H54 (cell line): ENCODE data around the gene NCBP2L.
"Not testable (repeated sequence)": the region's sequence is repeated elsewhere in the genome, so short reads cannot be mapped to it uniquely, and the experiment has no call there.

Experiments used
- DNase-seq: peaks from one replicate; pipeline ENCODE4 v3.0.0; 2011; ENCODE audit warnings: low spot score, mixed read lengths; ENCODE audit not compliant: insufficient read length
- FAIRE-seq: peaks from 3 replicates; lab custom pipeline; 2011; peaks lifted over from hg19 to GRCh38; lab: Jason Lieb, UNC
- POLR2A ChIP-seq: IDR thresholded peaks from 2 replicates; pipeline ENCODE4 v1.6.1; 2011; ENCODE audit warnings: low read depth, mild to moderate bottlenecking, low read length

The NCBP2L gene

DNA sequence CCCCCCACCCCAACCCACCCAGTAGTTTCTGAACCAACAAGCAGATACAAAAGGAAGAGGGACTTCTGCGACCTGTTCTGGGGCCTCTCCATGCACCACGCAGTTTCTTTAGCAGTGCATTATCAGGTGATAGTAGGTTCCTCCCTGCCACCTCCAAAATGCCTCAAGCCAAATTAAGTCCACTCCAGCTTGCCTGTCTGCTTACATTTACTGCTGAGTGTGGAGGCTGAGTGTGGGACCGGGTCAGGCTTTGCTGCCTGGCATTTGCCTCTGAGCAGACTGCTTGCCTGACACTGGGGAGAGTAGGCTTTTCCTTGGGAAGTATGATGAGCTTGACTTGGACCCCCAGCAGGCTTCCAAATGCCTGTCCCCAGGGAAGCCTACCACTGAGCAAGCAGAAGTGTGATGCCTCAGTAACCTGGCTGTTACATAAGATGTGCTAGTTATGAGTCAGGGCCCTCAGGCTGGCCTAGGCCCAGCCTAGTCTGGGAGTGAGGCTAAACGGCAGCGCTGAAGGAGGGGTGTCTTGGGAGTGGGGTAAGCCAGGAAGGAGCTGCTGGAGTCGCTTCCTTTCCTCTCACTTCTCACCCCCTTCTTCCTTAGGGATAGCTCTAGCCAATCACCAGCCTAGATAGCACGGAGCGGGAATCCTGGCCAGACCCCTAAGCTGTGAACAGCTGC, 10.9 kb upstream of the NCBP2L start:
- no peak for FAIRE-seq
- no peak for DNase-seq
- no peak for TF ChIP-seq POLR2A

DNA sequence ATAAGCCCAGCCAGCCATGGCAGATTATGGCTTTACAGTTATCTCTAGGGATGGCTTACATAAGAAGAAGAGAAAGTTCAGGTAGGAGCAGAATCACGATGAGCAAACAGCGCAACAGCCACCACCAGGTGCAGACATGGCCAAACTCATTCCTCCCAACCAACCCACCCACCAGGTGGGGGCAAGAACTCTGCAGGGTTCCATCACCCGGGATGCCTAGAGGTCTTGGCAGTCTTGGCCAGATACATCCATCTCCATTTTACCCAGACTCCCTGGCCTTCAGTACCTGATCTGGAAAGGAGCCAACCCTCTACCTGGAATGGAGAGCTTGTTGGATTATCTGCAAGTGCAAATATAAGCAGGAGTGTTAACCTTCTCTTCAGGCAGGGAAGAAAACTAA, 9.5 kb upstream of the NCBP2L start:
- FAIRE-seq = no peak
- TF ChIP-seq POLR2A = no peak
- no peak for DNase-seq

DNA sequence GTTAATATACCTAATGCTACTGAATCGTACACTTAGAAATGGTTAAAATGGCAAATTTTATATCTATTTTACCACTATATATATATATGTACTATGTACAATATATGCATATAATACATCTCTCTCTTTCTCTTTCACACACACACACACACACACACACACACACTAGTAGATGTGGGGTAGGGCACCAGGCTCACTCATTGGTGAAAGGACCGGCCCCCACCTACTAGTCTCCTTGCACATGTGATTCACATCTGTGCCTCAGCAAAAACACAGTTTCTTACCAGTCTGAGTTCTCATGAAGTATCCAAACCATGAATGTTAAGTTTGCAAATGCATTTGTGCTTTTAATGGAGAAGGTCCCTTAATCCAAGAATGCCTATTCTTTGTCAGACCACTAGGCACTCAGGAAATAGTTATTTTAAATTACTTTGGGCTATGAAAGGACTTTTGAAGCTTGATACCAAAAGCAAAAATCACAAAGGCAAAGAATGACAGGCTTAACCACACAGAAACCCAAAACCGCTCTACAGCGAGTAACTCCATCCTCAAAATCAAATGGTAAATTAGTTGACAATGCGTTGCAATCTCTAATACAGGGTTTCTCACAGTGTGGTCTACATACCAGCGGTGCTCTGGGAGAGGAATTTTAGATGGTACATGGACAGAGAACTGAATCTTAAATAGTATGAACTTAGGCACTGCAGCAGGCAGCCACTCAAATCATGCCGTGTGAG, 7.8 kb upstream of the NCBP2L start:
- FAIRE-seq = no peak
- no peak for DNase-seq
- no peak for TF ChIP-seq POLR2A

DNA sequence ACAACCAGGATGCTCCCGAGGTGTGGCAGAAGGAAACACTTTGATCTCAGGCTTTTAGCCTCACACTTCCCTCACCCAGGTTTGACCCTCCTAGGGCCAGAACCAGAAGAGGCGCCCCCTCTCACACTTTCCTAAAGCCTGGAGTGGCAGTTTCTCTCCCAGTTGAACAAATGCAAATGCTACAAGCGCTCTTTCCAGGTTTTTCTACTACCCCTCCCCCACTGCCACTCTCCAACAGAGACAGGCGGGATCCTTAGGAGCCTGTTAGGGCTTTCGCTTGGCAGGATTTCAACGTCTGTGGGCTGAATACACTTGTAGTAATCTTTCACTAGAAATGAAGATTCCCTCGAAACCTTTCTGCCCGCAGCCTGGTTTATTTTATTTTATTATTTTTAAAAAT, 4.3 kb upstream of the NCBP2L start:
- DNase-seq (no peak), FAIRE-seq (no peak)
- TF ChIP-seq POLR2A = no peak

DNA sequence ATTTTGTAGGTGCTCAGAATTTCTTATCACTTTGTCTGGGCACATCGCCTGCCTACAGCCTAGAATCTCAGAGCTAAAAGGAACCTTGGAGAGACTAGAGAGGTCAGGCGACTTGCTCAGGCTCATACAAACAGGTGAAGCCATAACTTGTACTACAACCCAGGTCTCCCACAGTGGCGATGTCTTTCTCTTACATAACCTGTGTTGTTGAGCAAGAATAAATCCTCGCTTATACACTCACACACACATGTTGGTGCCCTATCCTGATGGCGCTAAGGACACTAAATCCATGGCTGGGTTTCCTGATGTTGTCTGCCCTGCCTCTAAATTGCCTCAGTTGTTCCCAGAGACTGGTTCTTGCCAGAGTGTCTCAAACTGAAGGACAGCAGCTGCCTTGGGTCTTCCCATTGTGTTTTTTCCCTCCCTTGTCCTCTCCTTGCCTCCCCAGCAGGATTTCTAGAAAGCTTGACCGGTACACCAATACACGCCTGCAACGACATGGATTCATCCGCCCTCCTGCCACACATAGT, 3.6 kb upstream of the NCBP2L start:
- DNase-seq (no peak), FAIRE-seq (no peak)

DNA sequence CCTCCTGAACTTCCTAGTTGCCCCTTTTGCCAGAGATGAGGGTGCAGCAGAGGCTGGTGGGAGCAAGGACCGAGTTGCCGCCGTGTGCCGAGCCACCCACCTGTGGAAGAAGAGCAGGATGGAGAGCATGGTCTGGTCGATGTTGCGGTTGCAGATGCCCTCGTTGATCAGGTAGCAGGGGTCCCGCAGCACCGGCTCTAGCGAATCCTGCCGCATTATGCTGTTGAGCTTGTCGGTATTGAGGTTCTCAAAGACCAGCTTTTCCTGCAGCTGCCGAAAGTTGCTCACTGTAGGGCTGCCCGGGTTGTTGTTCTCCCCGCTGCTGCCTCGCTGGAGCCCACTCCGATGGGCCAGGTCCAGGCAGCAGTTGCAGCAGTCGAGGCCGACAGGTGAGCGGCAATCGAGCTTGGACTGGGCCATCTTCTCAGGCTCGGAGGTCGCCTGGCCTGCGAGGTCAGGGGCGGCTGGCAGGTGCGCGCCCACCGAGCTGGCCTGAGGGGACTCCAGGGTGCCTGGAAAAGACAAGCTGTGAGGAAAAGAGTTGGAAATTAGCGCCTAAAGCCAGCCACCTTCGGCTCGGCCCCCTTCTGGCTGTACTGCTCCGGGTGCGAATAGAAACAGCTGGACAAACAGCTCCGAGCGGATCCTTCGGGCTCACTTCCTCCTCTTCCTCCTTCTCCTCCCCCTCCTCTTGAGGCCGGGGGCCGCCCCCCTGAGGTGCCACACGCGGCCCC, 2.4 kb upstream of the NCBP2L start:
- no peak for TF ChIP-seq POLR2A
- DNase-seq (no peak), FAIRE-seq (no peak)

More for the DNA sequence above, 3.6 kb upstream of the NCBP2L start:
- TF ChIP-seq POLR2A = no peak

DNA sequence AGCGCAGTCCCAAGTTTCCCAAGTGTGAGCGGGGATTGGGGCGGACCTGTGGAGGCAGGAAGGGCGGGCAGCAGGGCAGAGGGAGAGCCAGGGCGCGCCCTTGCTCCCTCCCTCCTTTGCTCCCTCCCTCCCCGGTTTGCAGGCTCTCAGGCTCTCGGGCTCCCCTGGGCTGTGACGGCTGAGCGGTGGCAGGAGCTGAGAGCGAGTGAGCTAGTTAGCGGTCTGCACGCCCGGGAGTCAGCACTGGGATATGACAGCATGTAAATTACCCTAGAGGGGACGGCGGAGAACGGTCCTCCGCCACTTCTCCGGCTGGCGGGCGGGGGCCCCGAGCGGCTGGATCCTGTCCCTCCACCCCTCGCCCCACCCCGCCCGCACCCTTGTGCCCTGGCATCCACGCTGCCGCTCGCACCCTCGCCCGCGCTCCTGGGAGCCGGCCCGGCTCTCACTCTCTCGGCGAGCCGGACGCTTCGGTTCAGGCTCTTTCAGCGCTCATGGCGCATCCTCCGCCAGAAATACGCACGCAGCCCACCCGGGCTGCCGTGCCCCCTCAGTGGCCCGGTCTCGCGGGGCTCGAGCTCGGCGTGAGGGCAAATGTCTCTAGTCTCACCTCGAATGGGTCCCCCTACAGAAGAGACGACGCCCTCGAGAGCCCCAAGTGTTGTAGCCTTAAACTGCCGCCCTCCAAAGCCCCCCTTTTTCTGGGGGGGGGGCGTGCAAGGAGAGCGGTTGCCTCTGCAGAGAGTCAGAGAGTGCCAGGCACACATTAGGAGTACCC, 1.6 kb upstream of the NCBP2L start, which contains the start of gene TSC22D3:
TSS of gene TSC22D3 (minus strand) at position 54 of the 778 bp plus-strand sequence. CDS start 368 bp downstream, outside the sequence.
- FAIRE-seq (no peak), DNase-seq (peak; percentile 66)
- no peak for TF ChIP-seq POLR2A

DNA sequence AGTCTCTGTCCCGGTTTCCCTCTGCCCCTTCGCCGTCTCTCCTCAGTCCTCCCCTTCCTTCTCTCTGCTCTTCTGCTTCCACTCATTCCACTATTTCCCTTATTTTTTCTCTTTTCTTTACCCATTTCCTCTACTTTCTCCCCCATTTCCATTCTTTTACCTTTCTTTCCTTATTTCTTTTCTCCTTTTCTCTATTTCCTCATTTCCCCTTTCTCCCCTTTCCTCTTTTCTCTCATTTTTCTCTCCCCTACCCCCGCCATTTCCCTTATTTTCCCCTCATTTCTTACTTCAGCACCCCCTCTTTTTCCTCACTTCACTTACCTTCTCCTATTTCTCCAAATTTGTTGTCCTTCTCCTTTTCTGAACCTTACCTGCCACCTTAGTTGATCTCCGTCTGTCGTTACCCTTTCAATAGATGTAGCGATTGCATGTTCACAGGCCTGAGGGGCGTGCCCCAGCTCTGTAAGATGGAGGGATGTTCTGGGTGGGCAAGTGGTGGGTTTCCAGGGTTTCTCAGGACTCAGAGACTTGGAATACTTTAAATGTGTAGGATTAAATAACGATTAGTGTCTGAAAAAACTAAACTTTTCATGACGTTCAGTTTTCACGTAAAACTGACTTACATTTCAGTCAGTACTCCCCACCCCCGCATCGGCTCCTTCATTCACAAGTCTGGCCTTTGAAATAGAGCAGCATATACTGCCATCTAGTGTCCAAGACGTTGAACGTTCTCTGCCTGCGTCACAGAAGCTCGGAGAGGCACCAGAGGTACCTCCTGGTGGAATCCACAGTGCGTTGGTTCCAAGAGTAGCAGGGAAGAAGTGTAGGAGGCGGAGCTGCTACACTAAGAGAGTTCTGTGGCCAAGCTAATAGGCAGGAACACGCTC, 641 bp upstream of the NCBP2L start:
- TF ChIP-seq POLR2A = no peak
- FAIRE-seq = peak; percentile 96
- DNase-seq = peak; percentile 41

DNA sequence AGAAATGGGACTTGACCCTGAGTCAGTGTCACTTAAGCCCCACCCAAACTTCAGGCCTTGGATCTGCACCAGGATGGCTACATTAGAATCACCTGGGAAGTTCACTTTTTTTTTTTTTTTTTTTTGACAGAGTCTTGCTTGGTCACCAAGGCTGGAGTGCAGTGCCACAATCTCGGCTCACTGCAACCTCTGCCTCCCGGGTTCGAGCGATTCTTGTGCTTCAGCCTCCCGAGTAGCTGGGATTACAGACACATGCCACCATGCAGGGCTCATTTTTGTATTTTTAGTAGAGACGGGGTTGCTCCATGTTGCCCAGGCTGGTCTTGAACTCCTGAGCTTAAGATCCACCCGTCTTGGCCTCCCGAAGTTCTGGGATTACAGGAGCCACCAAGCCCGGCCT, 3.0 kb downstream of the NCBP2L start:
- no peak for FAIRE-seq
- no peak for TF ChIP-seq POLR2A
- DNase-seq = no peak

DNA sequence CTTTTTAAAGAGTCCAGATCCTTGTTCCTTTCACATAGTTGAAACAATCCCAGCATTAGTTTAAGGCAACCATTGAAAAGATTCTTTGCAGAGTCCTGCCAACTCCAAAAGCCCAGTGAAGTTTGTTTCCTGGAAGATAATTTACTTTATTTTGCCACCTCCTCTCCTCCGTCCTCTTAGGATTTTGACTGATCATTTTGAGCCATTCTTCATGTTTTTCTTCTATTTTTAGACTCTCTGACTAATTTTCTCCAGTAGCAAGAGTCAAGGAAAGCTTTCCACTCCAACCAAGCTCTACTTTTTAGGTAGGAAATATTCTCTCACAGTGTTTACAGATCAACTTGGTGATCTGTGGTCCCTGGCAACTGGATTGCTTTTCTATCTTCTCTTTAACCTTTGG, 10.3 kb downstream of the NCBP2L start:
- no peak for FAIRE-seq
- TF ChIP-seq POLR2A = no peak
- no peak for DNase-seq

DNA sequence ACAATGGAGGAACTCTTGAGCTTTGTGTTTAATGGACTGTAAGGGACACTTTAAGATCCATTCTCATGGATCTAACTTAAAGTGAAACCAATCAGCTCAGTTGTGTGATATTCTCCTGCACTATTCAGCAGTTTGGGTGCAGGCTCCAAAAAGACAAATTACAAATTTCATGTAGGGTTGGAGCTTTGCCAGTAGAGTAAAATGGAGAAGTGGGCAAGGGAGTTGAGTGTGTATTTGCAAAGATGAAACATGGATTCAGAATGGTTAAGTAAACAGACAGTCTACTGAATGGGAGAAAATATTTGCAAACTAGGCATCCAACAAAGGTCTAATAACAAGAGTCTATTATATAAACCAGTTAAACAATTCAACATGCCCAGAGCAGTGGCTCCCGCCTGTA, 26.9 kb downstream of the NCBP2L start:
- FAIRE-seq = no peak
- no peak for DNase-seq
- no peak for TF ChIP-seq POLR2A

DNA sequence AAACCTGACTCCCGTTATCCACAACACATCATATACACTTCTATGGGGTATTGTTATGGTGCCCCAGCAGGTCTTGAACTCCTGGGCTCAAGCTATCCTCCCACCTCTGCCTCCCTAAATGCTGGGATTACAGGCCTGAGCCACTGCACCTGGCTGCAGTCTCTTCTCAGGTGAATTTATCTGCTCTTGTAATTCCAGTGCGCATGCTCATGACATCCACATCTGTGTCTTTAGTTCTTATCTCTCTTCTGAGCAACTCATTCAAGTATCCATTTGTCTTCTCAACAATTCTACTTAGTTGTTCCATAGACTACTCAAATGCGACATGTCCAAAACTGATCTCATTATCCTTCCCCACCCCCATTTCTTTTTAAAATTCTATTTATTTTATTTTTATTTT, 27.6 kb downstream of the NCBP2L start:
- no peak for FAIRE-seq
- DNase-seq = no peak
- TF ChIP-seq POLR2A = no peak

DNA sequence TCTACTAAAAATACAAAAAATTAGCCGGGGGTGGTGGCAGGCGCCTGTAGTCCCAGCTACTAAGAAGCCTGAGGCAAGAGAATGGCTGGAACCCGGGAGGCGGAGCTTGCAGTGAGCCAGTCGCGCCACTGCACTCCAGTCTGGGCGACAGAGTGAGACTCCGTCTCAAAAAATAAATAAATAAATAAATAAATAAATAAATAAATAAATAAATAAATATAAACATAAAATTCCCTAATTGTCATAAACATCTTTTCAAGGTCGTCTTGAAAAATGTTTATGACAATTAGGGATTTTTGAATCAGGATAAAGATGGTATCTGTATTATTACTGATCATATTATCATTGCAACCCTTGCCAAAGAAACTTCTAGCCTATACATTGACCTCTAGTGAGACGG, 32.5 kb downstream of the NCBP2L start:
- not testable (repeated sequence) for DNase-seq, FAIRE-seq
